Left ventricle myocardium superior (tissue), 1 donor: ENCODE data around the gene SBDS. TPM values are rescaled to one million over a fixed set of nuclear protein-coding genes. Genes with fewer than 3 reads are reported as not detected.
A peak's percentile ranks its signal among the peaks of the same experiment; 100 is the strongest.
"Not testable (repeated sequence)": the region's sequence is repeated elsewhere in the genome, so short reads cannot be mapped to it uniquely, and the experiment has no call there.

Experiments
- ATAC-seq: fragments of 200-7000 bp; cut with Tn5 transposase; one replicate; pipeline ENCODE4 v1.9.1; 2020; ENCODE audit warnings: mild to moderate bottlenecking, moderate library complexity
- DNase-seq: peaks from one replicate; pipeline ENCODE4 v3.0.0-alpha.2; 2020
- intact Hi-C: fragments of 100-400 bp; cut with micrococcal nuclease; formaldehyde crosslinking; loops from one replicate; pipeline ENCODE4 v1.11.0; 2022
- long read RNA-seq: library from polyadenylated mRNA; unstranded; transcript quantifications from one replicate; pipeline ENCODE4 v2.0.0, GENCODE V29; 2021
- total RNA-seq: library from RNA; stranded (reverse); fragmentation: NEBNext Ultra II Directional; extraction: Animal tissue kit (Norgen Biotek cat#: 25700); gene quantifications from one replicate; pipeline ENCODE4 v1.2.1, GENCODE V29; 2021
- donor health status: DM: no; HTN: yes; CAD: no; lungs with severe emphysema.

Gene SBDS
- total RNA-seq, result 208 TPM
- long read RNA-seq, transcript SBDS-201 (5 exons, 1,631 nt), result major isoform, 391 of 419 reads
- long read RNA-seq, partial matches to known transcripts, result 10 of 419 reads
- long read RNA-seq, other reads (novel, unspliced or antisense), result 18 of 419 reads

GRCh38 chr7:66995050-66995776 is at the start of gene SBDS:
Gene SBDS, minus strand, starts transcription at chr7:66995586. Its CDS starts 169 bp downstream, at chr7:66995417.
- peak; percentile 88 for ATAC-seq
- intact Hi-C loops, result not testable (repeated sequence)
- DNase-seq, result peak; percentile 95

GRCh38 chr7:67043559-67043930 is 48.2 kb upstream of the SBDS start:
- intact Hi-C loops, result not testable (repeated sequence)

GRCh38 chr7:67042781-67043558 is 47.6 kb upstream of the SBDS start:
- ATAC-seq, result peak; percentile 96

More at GRCh38 chr7:67043559-67043930, 48.2 kb upstream of the SBDS start:
- DNase-seq, result not testable (repeated sequence)
- peak; percentile 34 for ATAC-seq

GRCh38 chr7:67040832-67041231 is 45.4 kb upstream of the SBDS start:
- ATAC-seq, DNase-seq, intact Hi-C loops: not testable (repeated sequence)

More at GRCh38 chr7:67042781-67043558, 47.6 kb upstream of the SBDS start:
- intact Hi-C loops, result not testable (repeated sequence)
- peak; percentile 55 for DNase-seq

GRCh38 chr7:67036432-67037395 is 41.3 kb upstream of the SBDS start:
- intact Hi-C loops, result not testable (repeated sequence)
- DNase-seq, result peak; percentile 73
- peak; percentile 96 for ATAC-seq

- intact Hi-C loops, result no loop called here
- ATAC-seq (no peak), DNase-seq (no peak)
These were observed 37.9 kb upstream of the SBDS start for GRCh38 chr7:67033251-67033650.

- intact Hi-C loops, DNase-seq, ATAC-seq: not testable (repeated sequence)
These were observed 36.3 kb upstream of the SBDS start for GRCh38 chr7:67031685-67032084.

GRCh38 chr7:67025459-67025858 is 30.1 kb upstream of the SBDS start:
- intact Hi-C loops, ATAC-seq, DNase-seq: not testable (repeated sequence)

GRCh38 chr7:67022511-67022910 is 27.1 kb upstream of the SBDS start:
- DNase-seq (no peak), ATAC-seq (peak; percentile 87)
- intact Hi-C loops, result no loop called here

- intact Hi-C loops, result no loop called here
- no peak for DNase-seq
- peak; percentile 56 for ATAC-seq
These were observed 25.9 kb upstream of the SBDS start for GRCh38 chr7:67021260-67021659.

- ATAC-seq, result no peak
- intact Hi-C loops, result no loop called here
- DNase-seq, result no peak
These were observed 24.4 kb upstream of the SBDS start for GRCh38 chr7:67019562-67020390.

GRCh38 chr7:67018940-67019339 is 23.6 kb upstream of the SBDS start:
- DNase-seq (no peak), ATAC-seq (no peak)
- intact Hi-C loops, result no loop called here

- DNase-seq, intact Hi-C loops, ATAC-seq: not testable (repeated sequence)
These were observed 22.6 kb upstream of the SBDS start for GRCh38 chr7:67017971-67018370.

- intact Hi-C loops, ATAC-seq, DNase-seq: not testable (repeated sequence)
These were observed 18.8 kb upstream of the SBDS start for GRCh38 chr7:67014076-67014622.

- intact Hi-C loops, ATAC-seq, DNase-seq: not testable (repeated sequence)
These were observed 14.3 kb upstream of the SBDS start for GRCh38 chr7:67009677-67010076.

- DNase-seq, result no peak
- ATAC-seq, result no peak
- intact Hi-C loops, result no loop called here
These were observed 12.9 kb upstream of the SBDS start for GRCh38 chr7:67008260-67008659.

- intact Hi-C loops, result no loop called here
- no peak for ATAC-seq
- DNase-seq, result no peak
These were observed 11.6 kb upstream of the SBDS start for GRCh38 chr7:67006965-67007364.

GRCh38 chr7:67004145-67004544 is 8.8 kb upstream of the SBDS start:
- intact Hi-C loops, ATAC-seq, DNase-seq: not testable (repeated sequence)
